GM12878 (cell line): ENCODE results near the gene ZNF768. TPM values are rescaled to one million over a fixed set of nuclear protein-coding genes. Genes with fewer than 3 reads are reported as not detected.

Source experiments
- BHLHE40 ChIP-seq, 2 experiments: fragments of 450-650 bp in 1 of 2; IDR thresholded peaks; 2 replicates each; pipeline ENCODE4 v1.6.1; 2011 to 2017; ENCODE audit warnings: low read depth in 2 of 2, borderline replicate concordance in 1 of 2, improper control_type of control experiment in 1 of 2, low read length in 1 of 2, mild to moderate bottlenecking in 1 of 2
- GATAD2B ChIP-seq: fragments of 450-650 bp; conservative IDR thresholded peaks from 2 replicates; pipeline ENCODE4 v1.6.1; 2017; ENCODE audit warnings: low read depth, mild to moderate bottlenecking, moderate library complexity
- HDAC6 ChIP-seq: fragments of 200-600 bp; sonication (generic); IDR thresholded peaks from one replicate; pipeline ENCODE4 v1.8.0; 2017; ENCODE audit warnings: antibody characterized with exemption; ENCODE audit not compliant: unreplicated experiment
- NFYA ChIP-seq: IDR thresholded peaks from 2 replicates; pipeline ENCODE4 v1.6.1; 2011; ENCODE audit warnings: low read depth, mild to moderate bottlenecking, low read length, improper control_type of control experiment, borderline replicate concordance
- NR2C2 ChIP-seq: IDR thresholded peaks from 2 replicates; pipeline ENCODE4 v1.6.1; 2011; ENCODE audit warnings: borderline replicate concordance, low read depth; ENCODE audit not compliant: control insufficient read depth, insufficient read length
- PAX5 ChIP-seq: IDR thresholded peaks from 2 replicates; pipeline ENCODE4 v1.6.1; 2011; ENCODE audit warnings: low read depth, low read length, borderline replicate concordance
- POLR2A ChIP-seq: IDR thresholded peaks from 2 replicates; pipeline ENCODE4 v1.6.1; 2011; ENCODE audit warnings: low read depth, mild to moderate bottlenecking, low read length
- RFX5 ChIP-seq: IDR thresholded peaks from 2 replicates; pipeline ENCODE4 v1.6.1; 2011; ENCODE audit warnings: low read depth, low read length, improper control_type of control experiment
- SUPT20H ChIP-seq: IDR thresholded peaks from 2 replicates; pipeline ENCODE4 v1.6.1; 2011; ENCODE audit warnings: low read depth, mild to moderate bottlenecking, low read length, moderate library complexity, borderline replicate concordance; ENCODE audit not compliant: control insufficient read depth
- ZNF622 ChIP-seq: fragments of 450-650 bp; IDR thresholded peaks from 2 replicates; pipeline ENCODE4 v1.6.1; 2017; ENCODE audit warnings: mild to moderate bottlenecking, inconsistent platforms
- polyA plus RNA-seq, 11 experiments: library from polyadenylated mRNA; depleted of rRNA in 4 of 11; unstranded in 6 of 11; stranded (reverse) in 5 of 11; fragments of >200 nt; fragmentation: Nextera tagmentation in 4 of 11; fragmentation: Illumina TruSeq in 1 of 11; extraction: Ambion mirVana in 4 of 11; extraction: Trizol in 1 of 11; gene quantifications; 1 replicate in 1 of 11; 2 replicates in 10 of 11; pipeline versions ENCODE4 v1.2.1 to v1.2.3, GENCODE V29; 2011 to 2016; ENCODE audit warnings: inconsistent platforms in 2 of 11, missing spikeins in 2 of 11, low read depth in 1 of 11
- total RNA-seq, 4 experiments: library from RNA; depleted of rRNA in 3 of 4; stranded (reverse); fragments of >200 nt in 3 of 4; fragmentation: Illumina TruSeq in 1 of 4; extraction: Trizol in 1 of 4; gene quantifications; 2 replicates each; pipeline versions ENCODE4 v1.2.1 to v1.2.3, GENCODE V29; 2013 to 2021
- TF ChIP-seq, protein P1 (sequence below): IDR thresholded peaks from 2 replicates; pipeline ENCODE4 v1.6.1; 2012; ENCODE audit warnings: low read depth, low read length, improper control_type of control experiment
- TF ChIP-seq, protein P2 (sequence below): IDR thresholded peaks from 2 replicates; pipeline ENCODE4 v1.6.1; 2011; ENCODE audit warnings: borderline replicate concordance, low read depth, mild to moderate bottlenecking, moderate library complexity, low read length; ENCODE audit not compliant: insufficient read depth, poor library complexity, severe bottlenecking
- TF ChIP-seq, protein P3 (sequence below): fragments of 150-350 bp; IDR thresholded peaks from 2 replicates; pipeline ENCODE4 v1.6.1; 2016; ENCODE audit warnings: low read depth, low read length
- TF ChIP-seq, protein P4 (sequence below): IDR thresholded peaks from 2 replicates; pipeline ENCODE4 v1.6.1; 2011; ENCODE audit warnings: low read depth, mild to moderate bottlenecking, low read length, moderate library complexity, borderline replicate concordance; ENCODE audit errors: extremely low read depth
- TF ChIP-seq, protein P5 (sequence below): IDR thresholded peaks from 2 replicates; pipeline ENCODE4 v1.6.1; 2012; ENCODE audit warnings: low read depth, low read length, improper control_type of control experiment
- TF ChIP-seq, protein P6 (sequence below): fragments of 450-650 bp; formaldehyde crosslinking; IDR thresholded peaks from 2 replicates; pipeline ENCODE4 v1.4.0; 2022; ENCODE audit warnings: mild to moderate bottlenecking, moderate library complexity
- TF ChIP-seq, protein P7 (sequence below): fragments of 450-650 bp; IDR thresholded peaks from 2 replicates; pipeline ENCODE4 v1.6.1; 2017; ENCODE audit warnings: borderline replicate concordance

The ZNF768 gene
- total and polyA plus RNA-seq, 10 of the 15 experiments (the other 5 are each of a cell fraction or from before 2014, with no cell fraction given) = 0.05 to 23.1 (median 9.1) TPM

DNA sequence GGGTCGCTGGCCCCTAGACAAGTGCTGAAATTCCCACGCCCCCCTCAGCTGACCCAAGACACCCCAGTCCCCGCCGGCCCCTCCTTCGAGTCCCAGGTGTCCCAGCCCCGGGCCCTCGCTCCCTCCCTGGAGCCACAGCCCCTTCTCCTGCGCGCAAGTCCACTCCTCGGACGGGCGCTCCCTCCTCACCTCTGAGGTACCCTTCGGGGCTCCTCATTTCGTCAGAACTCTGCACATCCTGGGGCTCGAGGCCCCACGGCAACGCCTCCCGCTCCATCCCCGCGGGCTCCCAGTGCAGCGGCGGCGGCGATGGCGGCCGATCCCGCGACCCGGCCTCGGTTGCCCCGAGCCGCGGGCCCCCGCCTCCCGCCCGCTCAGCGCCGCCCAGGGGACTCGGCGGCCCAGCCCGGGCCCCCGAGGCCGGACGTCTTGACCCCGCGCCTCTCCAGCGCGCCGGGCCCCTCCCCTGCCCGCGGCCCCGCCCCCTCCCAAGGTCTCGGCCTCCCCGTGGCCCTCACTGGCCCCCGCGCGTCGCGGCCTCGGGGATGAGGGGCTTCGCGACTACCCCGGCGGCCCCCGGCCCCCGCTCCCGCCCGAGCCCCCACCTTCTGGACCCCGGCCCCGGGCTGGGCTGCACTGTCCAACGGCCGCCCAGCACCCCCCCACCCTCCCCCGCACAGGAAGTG lies at the start of gene ZNF768 (continued):
- TF ChIP-seq, protein P1, sequence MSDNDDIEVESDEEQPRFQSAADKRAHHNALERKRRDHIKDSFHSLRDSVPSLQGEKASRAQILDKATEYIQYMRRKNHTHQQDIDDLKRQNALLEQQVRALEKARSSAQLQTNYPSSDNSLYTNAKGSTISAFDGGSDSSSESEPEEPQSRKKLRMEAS = no peak
- TF ChIP-seq HDAC6 (no peak), NR2C2 (no peak), RFX5 (no peak), BHLHE40 (IDR thresholded peaks at IDR 0.05; ENCODE audit: borderline replicate concordance in 1 of 2, low read depth in 2 of 2, low read length in 1 of 2) (peak in 1 of 2 experiments; percentile 26; a peak in 1 of 4 replicates), ZNF622 (no peak), POLR2A (peak; percentile 48), NFYA (no peak), GATAD2B (0 out of 2 replicates have a peak, but pooled peaks have one; percentile 49), SUPT20H (no peak), PAX5 (no peak)
- TF ChIP-seq, protein P2, sequence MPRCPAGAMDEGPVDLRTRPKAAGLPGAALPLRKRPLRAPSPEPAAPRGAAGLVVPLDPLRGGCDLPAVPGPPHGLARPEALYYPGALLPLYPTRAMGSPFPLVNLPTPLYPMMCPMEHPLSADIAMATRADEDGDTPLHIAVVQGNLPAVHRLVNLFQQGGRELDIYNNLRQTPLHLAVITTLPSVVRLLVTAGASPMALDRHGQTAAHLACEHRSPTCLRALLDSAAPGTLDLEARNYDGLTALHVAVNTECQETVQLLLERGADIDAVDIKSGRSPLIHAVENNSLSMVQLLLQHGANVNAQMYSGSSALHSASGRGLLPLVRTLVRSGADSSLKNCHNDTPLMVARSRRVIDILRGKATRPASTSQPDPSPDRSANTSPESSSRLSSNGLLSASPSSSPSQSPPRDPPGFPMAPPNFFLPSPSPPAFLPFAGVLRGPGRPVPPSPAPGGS = no peak
- TF ChIP-seq, protein P3, sequence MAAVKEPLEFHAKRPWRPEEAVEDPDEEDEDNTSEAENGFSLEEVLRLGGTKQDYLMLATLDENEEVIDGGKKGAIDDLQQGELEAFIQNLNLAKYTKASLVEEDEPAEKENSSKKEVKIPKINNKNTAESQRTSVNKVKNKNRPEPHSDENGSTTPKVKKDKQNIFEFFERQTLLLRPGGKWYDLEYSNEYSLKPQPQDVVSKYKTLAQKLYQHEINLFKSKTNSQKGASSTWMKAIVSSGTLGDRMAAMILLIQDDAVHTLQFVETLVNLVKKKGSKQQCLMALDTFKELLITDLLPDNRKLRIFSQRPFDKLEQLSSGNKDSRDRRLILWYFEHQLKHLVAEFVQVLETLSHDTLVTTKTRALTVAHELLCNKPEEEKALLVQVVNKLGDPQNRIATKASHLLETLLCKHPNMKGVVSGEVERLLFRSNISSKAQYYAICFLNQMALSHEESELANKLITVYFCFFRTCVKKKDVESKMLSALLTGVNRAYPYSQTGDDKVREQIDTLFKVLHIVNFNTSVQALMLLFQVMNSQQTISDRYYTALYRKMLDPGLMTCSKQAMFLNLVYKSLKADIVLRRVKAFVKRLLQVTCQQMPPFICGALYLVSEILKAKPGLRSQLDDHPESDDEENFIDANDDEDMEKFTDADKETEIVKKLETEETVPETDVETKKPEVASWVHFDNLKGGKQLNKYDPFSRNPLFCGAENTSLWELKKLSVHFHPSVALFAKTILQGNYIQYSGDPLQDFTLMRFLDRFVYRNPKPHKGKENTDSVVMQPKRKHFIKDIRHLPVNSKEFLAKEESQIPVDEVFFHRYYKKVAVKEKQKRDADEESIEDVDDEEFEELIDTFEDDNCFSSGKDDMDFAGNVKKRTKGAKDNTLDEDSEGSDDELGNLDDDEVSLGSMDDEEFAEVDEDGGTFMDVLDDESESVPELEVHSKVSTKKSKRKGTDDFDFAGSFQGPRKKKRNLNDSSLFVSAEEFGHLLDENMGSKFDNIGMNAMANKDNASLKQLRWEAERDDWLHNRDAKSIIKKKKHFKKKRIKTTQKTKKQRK = no peak
- TF ChIP-seq, protein P4, sequence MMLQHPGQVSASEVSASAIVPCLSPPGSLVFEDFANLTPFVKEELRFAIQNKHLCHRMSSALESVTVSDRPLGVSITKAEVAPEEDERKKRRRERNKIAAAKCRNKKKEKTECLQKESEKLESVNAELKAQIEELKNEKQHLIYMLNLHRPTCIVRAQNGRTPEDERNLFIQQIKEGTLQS = no peak
- TF ChIP-seq, protein P5, sequence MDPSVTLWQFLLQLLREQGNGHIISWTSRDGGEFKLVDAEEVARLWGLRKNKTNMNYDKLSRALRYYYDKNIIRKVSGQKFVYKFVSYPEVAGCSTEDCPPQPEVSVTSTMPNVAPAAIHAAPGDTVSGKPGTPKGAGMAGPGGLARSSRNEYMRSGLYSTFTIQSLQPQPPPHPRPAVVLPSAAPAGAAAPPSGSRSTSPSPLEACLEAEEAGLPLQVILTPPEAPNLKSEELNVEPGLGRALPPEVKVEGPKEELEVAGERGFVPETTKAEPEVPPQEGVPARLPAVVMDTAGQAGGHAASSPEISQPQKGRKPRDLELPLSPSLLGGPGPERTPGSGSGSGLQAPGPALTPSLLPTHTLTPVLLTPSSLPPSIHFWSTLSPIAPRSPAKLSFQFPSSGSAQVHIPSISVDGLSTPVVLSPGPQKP = no peak
- TF ChIP-seq, protein P6, sequence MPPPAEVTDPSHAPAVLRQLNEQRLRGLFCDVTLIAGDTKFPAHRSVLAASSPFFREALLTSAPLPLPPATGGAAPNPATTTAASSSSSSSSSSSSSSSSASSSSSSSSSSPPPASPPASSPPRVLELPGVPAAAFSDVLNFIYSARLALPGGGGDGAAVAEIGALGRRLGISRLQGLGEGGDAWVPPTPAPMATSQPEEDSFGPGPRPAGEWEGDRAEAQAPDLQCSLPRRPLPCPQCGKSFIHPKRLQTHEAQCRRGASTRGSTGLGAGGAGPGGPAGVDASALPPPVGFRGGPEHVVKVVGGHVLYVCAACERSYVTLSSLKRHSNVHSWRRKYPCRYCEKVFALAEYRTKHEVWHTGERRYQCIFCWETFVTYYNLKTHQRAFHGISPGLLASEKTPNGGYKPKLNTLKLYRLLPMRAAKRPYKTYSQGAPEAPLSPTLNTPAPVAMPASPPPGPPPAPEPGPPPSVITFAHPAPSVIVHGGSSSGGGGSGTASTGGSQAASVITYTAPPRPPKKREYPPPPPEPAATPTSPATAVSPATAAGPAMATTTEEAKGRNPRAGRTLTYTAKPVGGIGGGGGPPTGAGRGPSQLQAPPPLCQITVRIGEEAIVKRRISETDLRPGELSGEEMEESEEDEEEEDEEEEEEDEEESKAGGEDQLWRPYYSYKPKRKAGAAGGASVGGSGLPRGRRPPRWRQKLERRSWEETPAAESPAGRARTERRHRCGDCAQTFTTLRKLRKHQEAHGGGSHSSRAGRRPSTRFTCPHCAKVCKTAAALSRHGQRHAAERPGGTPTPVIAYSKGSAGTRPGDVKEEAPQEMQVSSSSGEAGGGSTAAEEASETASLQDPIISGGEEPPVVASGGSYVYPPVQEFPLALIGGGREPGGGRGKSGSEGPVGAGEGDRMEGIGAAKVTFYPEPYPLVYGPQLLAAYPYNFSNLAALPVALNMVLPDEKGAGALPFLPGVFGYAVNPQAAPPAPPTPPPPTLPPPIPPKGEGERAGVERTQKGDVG (CRISPR knock-in tag) = no peak
- TF ChIP-seq, protein P7, sequence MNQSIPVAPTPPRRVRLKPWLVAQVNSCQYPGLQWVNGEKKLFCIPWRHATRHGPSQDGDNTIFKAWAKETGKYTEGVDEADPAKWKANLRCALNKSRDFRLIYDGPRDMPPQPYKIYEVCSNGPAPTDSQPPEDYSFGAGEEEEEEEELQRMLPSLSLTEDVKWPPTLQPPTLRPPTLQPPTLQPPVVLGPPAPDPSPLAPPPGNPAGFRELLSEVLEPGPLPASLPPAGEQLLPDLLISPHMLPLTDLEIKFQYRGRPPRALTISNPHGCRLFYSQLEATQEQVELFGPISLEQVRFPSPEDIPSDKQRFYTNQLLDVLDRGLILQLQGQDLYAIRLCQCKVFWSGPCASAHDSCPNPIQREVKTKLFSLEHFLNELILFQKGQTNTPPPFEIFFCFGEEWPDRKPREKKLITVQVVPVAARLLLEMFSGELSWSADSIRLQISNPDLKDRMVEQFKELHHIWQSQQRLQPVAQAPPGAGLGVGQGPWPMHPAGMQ = no peak
